GM19328 (cell line): ENCODE results near the gene DPP3.
"Not testable (repeated sequence)": the region's sequence is repeated elsewhere in the genome, so short reads cannot be mapped to it uniquely, and the experiment has no call there.

Experiments used
- ATAC-seq: cut with Tn5 transposase; IDR thresholded peaks from one replicate; pipeline ENCODE4 v1.9.1; 2021; ENCODE audit warnings: mild to moderate bottlenecking, moderate library complexity; ENCODE audit not compliant: unreplicated experiment

The DPP3 gene

DNA sequence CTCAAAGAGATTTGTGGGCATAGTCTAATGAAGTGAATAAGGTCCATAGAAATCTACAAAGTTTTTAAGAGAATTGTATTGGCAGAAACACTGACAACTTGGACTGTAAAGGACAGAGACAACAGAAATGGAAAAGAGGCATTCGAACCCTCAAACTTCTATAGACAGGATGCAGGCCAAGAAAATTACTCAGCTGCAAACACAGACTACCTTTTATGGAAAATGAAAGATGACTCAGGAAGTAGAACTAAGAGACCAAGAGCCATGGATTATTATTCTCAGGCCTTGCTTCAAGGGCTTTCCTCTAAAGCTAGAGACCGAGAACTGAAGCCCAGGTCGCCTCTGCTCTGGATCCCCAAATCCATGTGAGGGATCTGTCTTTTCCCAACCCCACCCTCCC lies 17.3 kb upstream of the DPP3 start:
- no peak for ATAC-seq

DNA sequence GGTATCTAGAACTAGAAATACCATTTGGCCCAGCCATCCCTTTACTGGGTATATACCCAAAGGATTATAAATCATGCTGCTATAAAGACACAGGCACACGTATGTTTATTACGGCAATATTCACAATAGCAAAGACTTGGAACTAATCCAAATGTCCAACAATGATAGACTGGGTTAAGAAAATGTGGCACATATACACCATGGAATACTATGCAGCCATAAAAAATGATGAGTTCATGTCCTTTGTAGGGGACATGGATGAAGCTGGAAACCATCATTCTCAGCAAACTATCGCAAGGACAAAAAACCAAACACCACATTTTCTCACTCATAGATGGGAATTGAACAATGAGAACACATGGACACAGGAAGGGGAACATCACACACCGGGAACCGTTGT lies 16.1 kb upstream of the DPP3 start:
- not testable (repeated sequence) for ATAC-seq

DNA sequence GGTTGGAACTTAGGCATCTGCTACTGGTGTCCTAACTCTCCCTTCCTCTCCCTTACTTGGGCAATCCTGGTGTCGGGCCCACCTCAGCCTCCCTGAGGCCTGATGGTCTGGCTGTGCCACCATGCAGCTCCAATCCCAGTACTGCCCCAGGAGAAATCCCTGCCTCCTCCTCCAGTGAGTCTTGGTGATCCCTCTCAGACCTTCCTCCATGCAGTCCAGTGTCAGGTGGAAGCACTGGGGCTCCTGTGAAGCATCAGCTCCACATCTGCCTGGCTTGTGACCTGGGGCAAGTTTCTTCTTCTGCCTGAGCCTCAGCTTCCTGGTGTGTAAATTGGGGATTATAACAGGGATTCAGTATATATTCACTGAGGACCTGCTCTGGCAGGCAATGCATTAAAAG lies 15.3 kb upstream of the DPP3 start:
- ATAC-seq: no peak

DNA sequence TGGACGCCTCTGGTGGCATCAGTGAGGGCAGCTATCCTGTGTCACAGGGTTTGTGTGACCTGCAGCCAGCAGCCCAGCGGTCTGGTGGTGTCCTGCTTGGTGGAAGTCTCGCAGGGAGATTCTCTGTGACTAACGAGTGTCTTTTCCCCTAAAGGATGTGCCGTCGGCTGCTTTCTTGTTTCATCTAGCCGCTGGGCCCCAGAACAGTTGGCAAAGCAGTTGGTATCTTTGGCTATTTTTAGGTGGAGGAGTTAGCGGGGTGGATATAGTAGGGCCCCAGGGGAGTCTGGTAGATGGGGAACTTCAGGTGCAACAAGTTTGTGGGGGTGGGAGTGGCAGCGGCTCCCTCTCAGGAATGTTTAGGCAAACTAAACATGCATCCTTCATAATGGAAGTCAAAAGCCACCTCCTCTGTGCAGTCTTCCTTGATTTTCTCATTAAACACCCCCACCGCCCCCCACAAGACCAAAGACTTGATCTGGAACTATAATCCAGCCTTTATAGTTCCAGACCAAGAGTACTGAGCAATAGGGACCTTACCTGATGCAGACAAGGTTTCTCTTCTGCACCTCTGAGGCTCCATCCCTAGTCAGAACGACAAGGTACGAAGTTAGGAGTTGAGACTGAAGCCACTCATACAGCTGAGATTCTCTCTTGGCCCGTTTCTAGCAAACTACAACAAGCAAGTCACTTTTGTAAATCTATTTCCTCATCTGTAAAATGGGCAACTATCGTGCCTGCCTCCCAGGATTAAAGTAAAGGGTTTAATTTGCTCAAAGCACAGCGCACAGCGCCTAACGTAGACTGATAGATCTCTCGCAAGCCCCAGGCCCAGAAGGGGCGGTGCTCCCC lies 14.6 kb upstream of the DPP3 start:
- no peak for ATAC-seq

DNA sequence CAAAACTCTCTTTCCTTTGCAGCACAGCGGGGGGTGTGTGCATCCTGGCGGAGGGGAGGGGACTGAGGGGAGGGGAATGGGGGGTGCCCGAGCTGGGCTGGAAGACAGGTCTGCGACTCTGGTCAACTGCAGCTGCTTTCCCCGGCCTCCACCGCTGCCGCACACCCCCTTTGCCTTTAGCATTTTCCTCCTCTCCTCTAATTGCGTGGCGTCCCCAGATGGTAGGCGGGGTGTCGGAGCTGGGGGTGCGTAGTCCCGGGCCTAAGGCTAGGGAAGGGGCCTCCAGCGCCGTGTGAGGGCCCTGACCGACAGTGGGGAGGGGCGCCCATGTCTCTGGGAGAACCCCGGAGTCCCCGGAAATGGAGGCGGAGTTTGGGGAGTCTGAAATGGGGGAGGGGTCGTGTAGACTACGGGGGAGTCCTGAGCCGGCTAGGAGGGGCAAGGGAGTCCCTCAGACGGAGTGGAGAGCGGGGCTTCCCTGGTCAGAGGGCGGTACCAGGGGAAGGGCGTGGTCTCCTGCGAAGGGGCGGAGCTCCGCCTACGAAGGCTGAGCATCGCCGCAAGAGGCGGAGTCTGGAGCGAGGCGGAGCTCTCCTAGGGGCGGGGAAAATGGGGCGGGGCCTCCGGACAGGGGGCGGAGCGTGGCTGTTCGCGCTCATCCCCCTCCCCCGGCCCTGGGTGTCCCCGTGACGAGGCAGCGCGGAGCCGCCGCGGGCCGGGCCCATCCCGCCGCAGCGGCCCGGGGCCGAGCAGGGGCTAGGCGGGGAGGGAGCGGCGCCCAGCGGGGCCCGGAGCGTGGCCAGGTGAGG lies 13.8 kb upstream of the DPP3 start, which contains the start of gene PELI3:
TSS of gene PELI3 (plus strand) at position 681 of the 809 bp plus-strand sequence. CDS start 1,224 bp downstream, outside the sequence.
- ATAC-seq: peak; percentile 66

DNA sequence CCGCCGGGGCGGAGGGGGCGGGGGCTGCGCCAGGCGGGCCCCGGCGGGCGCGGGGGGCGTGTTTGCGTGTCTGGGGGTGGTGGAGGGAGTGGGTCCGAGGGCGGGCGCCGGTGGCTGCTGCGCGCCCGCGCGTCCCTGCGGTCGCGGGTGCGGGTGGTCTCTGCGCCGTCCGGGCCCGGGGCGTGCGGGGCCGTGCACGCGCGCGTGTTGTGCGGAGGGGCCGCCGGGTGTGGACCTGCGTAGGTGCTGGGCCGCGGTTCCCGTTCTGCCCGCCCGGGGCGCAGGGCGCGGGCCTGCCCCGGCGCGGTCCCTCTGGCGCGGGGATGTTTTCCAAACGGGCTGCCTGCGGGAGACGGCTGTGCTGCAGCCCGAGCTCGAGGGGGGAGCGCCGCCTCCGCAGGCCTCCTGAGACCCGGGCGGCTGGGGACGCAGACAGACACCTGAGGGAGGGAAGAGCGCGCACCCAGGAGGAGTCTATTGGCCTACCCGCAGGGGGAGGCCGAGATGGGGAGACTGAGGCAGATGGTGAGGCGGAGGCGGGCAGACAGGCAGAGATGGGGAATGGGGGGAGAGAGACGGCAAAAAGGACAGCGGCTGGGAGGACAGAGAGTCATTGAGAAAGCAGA lies 13.1 kb upstream of the DPP3 start:
- peak; percentile 24 for ATAC-seq

DNA sequence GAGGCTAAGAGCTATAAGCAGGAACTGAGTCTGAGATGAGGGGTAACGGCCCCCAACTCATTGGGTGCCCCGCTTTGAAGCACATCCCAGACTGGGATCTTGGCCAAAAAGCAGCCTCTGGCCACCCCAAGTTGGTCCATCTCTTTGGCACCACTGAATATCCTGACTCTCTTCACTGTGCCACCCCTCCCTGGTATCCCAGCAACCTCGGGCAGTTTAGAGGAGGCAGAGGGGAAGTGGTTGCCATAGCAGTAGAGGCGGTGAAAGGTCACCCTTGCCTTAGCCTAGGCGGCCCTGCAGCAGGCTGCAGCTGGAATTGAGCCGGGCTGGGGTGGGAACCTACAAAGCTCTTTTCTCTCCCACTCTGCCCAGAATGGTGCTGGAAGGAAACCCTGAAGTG lies 12.5 kb upstream of the DPP3 start:
- no peak for ATAC-seq

DNA sequence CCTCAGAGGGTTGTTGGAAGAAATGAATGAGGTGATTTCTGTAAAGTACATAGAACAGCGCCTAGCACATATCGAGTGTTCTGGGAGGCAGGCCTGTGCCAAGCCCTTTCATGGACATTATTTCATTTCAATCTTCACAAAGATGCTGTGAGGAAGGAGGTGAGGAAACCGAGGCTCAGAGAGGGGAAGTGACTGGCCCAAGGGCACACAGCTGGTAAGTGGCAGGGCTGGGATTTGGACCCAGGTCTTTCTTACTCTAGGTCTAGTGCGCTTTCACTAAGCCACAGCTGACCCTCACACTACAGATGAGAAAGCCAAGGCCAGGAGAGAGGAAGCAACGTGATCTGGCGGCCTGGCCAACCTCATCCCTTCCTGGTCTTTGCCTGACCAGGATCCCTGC lies 11.5 kb upstream of the DPP3 start:
- no peak for ATAC-seq

DNA sequence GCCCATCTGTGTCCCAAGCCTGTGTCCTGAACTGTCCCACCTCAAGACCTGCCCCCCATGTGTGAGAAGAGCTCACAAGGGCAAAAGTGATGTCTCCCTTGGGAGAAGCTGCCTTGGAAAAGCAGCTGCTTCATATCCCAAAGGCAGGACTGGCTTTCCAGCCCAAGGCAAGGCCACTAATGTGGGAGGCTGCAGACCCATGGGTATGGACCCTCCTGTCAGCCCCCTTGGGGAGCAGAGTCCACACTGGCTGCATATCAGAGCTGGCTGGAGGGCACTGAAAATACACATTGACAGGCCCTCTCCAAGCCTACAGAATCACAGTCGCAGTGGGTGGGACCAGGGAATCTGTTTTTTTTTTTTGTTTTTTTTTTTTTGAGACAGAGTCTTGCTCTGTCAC lies 10.8 kb upstream of the DPP3 start:
- no peak for ATAC-seq

DNA sequence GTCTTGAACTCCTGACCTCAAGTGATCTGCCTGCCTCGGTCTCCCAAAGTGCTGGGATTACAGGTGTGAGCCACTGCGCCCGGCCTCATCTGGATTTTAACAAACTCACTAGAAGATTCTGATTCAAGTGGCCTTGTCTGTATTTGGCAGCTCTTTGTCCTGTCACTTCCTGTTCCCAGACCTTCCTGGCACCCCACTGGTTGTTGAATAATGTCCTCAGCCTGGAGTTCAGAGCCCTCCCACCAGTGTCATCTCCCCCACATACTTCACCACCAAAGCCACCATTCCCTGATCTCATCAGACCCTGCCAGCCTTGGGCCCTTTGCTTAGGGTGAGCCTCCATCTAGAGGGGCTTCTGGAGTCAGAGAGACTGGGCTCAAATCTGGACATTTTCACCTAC lies 10.2 kb upstream of the DPP3 start:
- no peak for ATAC-seq

DNA sequence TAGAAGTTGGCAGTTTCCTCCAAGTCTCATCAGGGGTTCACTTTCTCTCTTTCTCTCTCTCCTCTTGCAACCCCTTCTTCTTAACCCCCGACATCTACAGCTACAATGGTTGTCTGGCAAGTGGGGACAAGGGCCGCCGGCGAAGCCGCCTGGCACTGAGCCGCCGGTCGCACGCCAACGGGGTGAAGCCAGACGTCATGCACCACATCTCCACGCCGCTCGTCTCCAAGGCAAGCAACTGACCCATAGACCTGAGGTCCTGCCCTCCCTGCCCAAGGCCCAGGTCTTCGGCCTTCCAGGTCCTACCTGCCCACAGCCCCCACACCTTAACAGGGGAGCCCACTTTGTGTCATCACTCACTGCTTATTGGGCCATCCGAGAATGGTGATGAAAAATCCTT lies 9.1 kb upstream of the DPP3 start:
- ATAC-seq: no peak

DNA sequence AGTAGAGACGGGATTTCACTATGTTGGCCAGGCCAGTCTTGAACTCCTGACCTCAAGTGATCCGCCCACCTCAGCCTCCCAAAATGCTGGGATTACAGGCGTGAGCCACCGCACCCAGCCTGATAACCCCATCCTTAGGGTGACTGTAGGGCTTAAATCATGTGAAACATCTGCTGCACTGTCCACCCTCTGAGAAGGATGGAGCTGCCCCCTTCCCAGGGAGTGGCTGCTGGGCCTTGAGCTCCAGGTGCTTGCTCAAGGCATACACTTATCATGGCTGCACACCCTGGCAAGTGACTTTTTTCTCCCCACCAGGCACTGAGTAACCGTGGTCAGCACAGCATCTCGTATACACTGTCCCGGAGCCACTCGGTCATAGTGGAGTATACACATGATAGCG lies 8.2 kb upstream of the DPP3 start:
- no peak for ATAC-seq

DNA sequence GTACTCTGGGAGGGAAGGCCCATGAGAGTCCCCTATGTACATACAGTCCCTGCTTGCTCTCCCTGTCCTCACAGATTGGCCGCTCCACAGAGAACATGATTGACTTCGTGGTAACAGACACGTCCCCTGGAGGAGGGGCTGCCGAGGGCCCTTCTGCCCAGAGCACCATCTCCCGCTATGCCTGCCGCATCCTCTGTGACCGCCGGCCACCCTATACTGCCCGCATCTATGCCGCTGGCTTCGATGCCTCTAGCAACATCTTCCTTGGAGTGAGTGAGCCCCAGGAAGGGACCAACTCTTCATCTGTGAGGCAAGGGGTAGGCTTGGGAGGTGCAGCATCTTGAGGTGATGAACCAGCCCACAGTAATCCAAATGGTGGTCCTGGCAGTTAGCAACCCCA lies 7.1 kb upstream of the DPP3 start:
- ATAC-seq: no peak

DNA sequence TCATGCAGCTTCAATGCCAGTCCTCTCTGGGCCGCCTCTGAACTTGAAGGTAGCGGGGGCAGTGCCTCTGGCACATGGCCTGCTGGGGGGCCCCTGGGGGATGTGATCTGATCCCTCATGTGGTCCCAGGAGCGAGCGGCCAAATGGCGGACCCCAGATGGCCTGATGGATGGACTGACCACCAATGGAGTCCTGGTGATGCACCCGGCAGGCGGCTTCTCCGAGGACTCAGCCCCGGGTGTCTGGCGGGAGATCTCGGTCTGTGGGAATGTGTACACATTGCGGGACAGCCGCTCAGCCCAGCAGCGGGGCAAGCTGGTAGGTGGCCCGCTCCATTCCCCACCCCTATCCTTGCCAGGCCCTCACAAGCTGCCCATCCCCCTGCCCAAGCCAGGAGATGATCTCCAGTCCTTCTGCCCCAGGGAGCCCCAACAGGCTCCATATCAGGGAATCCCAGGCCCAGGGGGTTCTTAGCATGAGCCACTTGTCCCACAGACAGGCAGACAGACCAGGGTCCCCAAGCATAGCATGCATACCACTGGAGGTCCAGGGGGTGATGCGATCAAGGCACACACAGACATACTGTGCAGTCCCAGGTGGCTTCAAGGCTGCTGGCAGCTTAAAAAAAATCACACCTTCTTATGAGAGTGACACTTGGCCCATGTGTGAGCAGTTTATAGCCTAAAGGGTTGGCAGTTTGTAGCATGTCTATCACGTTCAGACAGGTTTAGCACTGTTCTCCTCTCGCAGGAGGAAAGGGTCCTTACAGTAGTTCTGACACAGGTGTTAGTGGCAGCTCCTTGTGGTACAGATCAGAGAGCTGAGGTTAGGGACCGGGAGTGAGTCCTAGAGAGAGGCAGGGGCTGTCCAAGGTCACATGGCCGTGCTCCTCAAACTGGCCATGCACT lies 6.4 kb upstream of the DPP3 start:
- no peak for ATAC-seq

DNA sequence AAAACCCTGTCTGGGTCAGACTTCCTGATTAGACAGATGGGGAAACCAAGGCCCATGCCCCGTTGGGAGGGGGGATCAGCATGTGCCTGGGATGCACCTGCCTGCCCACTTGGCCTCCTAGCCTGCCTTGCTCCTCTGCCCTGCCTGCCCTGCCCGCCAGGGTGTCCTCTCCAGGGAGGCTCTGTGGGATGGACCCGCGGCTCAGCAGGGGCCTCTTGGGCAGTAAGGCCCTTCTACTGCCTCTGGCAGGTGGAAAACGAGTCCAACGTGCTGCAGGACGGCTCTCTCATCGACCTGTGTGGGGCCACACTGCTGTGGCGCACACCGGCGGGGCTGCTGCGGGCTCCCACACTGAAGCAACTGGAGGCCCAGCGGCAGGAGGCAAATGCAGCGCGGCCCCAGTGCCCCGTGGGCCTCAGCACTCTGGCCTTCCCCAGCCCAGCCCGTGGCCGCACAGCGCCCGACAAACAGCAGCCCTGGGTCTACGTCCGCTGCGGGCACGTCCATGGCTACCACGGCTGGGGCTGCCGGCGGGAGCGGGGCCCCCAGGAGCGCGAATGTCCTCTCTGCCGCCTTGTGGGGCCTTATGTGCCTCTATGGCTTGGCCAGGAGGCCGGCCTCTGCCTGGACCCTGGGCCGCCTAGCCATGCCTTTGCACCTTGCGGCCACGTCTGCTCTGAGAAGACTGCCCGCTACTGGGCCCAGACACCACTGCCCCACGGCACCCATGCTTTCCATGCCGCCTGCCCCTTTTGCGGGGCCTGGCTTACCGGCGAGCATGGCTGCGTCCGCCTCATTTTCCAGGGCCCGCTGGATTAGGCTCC lies 4.7 kb upstream of the DPP3 start:
- no peak for ATAC-seq

DNA sequence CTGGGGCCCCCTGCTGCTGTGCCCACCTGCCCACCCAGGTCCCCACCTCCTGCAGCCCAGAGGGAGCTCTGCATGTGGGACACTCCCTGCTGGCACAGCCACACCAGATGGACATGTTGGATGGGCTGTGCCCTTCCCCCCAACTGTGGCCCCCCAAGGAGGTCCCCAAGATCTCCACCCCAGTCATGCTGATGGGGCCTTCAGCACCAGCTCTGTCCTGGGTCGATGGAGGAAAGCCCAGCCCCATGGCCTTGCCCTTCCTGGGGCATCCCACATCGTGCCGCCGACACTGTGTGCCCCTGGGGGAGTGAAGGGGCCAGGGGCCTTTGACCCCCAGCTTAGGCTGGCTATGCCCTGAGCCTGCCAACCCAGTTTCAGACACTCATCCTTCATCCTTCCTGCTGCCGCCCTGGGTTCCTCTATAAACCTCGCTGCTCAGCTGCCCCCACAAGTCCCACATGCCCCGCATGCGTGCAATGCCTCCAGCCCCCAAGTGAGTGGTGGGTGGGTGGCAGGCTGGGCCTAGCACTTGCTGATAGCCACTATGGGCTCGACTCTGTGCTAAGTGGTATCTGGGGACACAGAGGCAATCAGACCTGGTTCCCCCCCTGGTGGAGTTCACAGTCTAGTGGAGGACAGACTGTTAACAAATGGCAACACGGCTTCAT lies 3.9 kb upstream of the DPP3 start:
- no peak for ATAC-seq

DNA sequence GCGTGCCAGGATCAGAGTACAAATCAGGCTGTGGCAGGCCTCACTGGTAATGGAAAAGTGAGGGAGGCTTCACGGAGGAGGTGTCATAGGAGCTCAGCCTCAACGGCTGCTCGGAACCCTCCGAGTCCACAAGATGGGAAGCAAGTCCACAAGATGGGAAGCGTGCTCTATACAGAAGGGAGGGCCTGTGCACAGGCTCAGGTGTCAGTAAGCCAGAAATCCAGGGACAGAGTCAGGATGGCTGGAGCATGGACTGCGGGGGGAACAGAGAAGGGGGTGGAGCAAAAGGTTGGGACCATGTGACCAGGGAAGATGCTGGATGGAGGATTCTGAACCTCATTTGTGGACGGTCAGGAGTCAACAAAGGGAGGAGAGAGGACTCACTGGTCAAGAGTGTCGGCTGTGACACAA lies 3.4 kb upstream of the DPP3 start:
- no peak for ATAC-seq

DNA sequence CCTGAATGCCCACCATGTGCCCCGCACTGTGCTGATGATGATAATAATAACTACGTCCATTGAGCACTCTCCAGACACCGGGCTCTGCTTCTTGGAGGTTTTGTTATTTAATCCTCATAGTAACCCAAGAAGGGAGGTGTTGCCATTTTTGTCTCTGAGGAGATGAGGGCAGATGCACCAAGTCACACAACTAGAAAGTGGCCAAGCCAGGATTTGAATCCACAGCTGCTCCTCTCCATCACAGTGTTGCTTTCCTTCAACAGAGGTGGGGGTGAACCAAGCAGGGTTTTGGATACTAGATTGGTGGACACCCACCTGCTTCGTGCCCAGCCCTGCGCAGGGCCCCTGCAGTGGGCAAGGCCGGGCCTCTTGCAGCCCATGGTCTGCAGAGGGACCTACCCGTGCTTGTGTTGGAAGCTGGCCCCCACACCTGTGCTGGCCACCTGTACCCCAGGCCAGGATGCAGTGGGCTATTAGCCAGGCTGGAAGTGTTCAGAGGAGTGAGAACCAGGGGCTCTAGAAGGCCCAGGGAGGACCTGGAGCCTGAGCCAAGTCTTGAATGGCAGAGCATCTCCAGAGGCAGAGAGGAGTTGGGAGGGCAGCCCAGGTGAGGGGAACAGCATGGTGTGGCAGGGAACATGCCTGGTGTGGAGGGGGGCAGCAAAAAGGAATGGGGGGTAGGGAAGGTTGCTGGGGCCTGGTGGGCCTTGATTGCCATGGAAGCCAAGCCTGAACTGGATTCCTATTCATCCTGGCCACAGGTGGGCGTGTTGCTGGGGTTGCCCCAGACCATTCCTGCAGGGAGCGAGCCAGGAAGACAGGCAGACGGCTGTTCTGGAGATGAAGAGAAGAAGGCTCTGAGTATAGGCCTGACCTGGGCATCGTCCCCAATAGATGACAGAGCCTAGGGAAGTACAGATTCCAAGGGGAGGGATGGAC lies 2.7 kb upstream of the DPP3 start:
- ATAC-seq: no peak
